ES-I3 (cell line): ENCODE results near the gene NR2F1.

Source experiments
- H3K36me3 ChIP-seq: 2 replicates; pipeline ENCODE4 v1.6.1; 2013; ENCODE audit warnings: mild to moderate bottlenecking, low read length, control low read depth, moderate library complexity; ENCODE audit not compliant: insufficient read depth
- H3K4me1 ChIP-seq: 2 replicates; pipeline ENCODE4 v1.6.1; 2013; ENCODE audit warnings: mild to moderate bottlenecking, control low read depth, low read length; ENCODE audit not compliant: insufficient read depth
- H3K9ac ChIP-seq: 2 replicates; pipeline ENCODE4 v1.6.1; 2013; ENCODE audit warnings: low read depth, mild to moderate bottlenecking, low read length, moderate library complexity
- H3K9me3 ChIP-seq: 2 replicates; pipeline ENCODE4 v1.6.1; 2013; ENCODE audit warnings: mild to moderate bottlenecking, low read length, moderate library complexity; ENCODE audit not compliant: control insufficient read depth, insufficient read depth

NR2F1 gene

GRCh38 chr5:93591323-93591945 lies 8.4 kb downstream of the NR2F1 start:
- H3K9me3 ChIP-seq = 0 out of 2 replicates have a peak, but pooled peaks cover 2% of the 10 kb centered on the region
- no peaks in the 10 kb centered on the region for H3K36me3 ChIP-seq
- H3K9ac ChIP-seq = no peak overlapping the region
- H3K4me1 ChIP-seq = no peaks in the 10 kb centered on the region; the same call in 1 of the 2 replicates

DNA sequence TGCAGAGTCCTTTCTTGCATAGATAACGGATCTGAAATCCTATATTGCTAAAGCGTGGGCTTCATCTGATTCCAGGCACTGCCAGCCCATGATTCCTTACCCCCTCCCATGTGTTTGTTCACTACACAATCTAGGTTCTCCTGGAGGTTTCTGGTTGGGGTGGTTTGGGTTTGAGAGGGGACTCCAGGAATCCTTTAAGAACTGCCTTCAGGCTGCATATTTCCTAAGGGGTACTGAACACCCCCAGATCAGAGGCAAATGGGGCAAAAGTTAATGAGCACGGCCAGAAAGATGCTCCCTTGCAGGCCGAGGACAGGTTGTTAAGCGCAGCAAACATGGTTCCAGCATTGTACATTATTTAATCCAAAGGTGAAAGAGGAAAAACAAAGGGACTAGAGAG lies 9.9 kb downstream of the NR2F1 start:
- Histone ChIP-seq H3K4me1 (no peaks in the 10 kb centered on the region; the same call in 1 of the 2 replicates), H3K36me3 (no peaks in the 10 kb centered on the region), H3K9me3 (0 out of 2 replicates have a peak, but pooled peaks cover 2% of the 10 kb centered on the region), H3K9ac (no peak overlapping the region)

DNA sequence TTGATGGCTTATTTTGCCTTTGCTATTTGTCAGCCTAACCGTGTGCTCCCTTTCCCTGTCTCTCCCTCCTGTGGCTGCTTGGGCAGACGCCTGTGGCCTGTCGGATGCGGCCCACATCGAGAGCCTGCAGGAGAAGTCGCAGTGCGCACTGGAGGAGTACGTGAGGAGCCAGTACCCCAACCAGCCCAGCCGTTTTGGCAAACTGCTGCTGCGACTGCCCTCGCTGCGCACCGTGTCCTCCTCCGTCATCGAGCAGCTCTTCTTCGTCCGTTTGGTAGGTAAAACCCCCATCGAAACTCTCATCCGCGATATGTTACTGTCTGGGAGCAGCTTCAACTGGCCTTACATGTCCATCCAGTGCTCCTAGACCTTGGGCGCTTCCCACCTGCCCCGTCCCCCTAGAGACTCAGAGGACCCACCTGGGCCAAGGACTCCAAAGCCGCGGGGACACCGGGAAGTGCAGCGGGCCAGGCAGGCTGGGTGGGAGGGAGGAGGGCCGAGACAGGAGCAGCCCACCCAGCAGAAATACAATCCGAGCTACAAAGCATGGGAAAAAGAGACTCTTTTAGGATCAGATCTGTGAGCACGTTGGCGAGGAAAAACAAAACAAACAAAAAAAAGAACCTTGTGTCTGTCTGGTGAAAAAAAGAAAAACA lies 10.6 kb downstream of the NR2F1 start:
- Histone ChIP-seq H3K36me3 (no peaks in the 10 kb centered on the region), H3K9ac (no peak overlapping the region), H3K4me1 (no peaks in the 10 kb centered on the region; the same call in 1 of the 2 replicates), H3K9me3 (0 out of 2 replicates have a peak, but pooled peaks cover 2% of the 10 kb centered on the region)

DNA sequence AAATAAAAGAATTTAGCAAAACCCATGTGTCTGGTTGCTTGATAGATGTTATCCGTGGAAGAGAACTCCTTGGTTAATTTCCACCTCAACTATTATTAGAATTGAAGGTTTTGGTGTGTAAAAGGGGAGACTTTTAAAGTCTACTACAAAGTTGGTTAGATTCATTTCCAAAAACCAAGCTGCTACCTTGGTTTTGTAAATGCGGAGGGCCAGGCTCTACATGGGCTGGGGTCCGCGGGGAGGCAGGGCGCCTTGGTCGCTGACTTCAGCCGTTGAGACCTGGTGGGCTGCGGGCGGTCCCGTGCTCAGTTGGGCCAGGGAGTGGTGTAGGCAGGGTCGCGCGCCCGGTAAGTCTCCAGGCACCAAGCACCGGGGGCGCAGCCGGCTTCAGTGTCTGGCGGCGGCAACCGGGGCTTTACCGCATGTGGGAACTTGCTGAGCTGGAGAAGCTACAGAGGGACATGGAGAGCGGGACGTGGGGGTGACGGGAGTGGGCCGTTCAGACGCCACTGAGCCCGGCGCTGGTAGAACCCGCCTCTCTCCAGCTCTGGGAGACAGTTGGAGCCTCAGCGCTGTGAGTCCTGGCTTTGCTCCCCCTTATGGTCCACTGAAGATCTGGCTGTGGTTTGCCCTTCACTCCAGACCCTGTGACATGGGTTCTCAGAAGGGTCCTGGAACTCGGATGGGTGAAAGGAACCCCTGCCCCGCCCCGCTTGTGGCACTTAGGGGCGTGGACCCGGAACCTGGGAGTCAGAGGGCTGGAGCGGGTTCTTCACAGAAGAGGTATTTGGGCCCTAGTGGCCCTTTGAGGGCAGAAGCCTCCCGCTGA lies 11.8 kb downstream of the NR2F1 start:
- Histone ChIP-seq H3K9me3 (no peaks in the 10 kb centered on the region), H3K36me3 (no peaks in the 10 kb centered on the region), H3K9ac (peak overlapping the region; percentile 31; the same call in 1 of the 2 replicates), H3K4me1 (no peaks in the 10 kb centered on the region; the same call in 1 of the 2 replicates)

GRCh38 chr5:93595420-93596147 lies 12.6 kb downstream of the NR2F1 start:
- peak overlapping the region; percentile 31; the same call in 1 of the 2 replicates for H3K9ac ChIP-seq
- no peaks in the 10 kb centered on the region for H3K36me3 ChIP-seq
- H3K9me3 ChIP-seq = no peaks in the 10 kb centered on the region
- no peaks in the 10 kb centered on the region; the same call in 1 of the 2 replicates for H3K4me1 ChIP-seq

- Histone ChIP-seq H3K9me3 (no peaks in the 10 kb centered on the region), H3K4me1 (no peaks in the 10 kb centered on the region; the same call in none of the 2 replicates), H3K36me3 (no peaks in the 10 kb centered on the region)
Measured at GRCh38 chr5:93596310-93596675, 13.3 kb downstream of the NR2F1 start.

GRCh38 chr5:93596676-93597490 lies 13.9 kb downstream of the NR2F1 start:
- H3K9ac ChIP-seq = peak overlapping the region; percentile 31; the same call in 1 of the 2 replicates
- H3K4me1 ChIP-seq = no peaks in the 10 kb centered on the region; the same call in none of the 2 replicates
- H3K9me3 ChIP-seq = no peaks in the 10 kb centered on the region

More at GRCh38 chr5:93596310-93596675, 13.3 kb downstream of the NR2F1 start:
- H3K9ac ChIP-seq = peak overlapping the region; percentile 31; the same call in 1 of the 2 replicates

DNA sequence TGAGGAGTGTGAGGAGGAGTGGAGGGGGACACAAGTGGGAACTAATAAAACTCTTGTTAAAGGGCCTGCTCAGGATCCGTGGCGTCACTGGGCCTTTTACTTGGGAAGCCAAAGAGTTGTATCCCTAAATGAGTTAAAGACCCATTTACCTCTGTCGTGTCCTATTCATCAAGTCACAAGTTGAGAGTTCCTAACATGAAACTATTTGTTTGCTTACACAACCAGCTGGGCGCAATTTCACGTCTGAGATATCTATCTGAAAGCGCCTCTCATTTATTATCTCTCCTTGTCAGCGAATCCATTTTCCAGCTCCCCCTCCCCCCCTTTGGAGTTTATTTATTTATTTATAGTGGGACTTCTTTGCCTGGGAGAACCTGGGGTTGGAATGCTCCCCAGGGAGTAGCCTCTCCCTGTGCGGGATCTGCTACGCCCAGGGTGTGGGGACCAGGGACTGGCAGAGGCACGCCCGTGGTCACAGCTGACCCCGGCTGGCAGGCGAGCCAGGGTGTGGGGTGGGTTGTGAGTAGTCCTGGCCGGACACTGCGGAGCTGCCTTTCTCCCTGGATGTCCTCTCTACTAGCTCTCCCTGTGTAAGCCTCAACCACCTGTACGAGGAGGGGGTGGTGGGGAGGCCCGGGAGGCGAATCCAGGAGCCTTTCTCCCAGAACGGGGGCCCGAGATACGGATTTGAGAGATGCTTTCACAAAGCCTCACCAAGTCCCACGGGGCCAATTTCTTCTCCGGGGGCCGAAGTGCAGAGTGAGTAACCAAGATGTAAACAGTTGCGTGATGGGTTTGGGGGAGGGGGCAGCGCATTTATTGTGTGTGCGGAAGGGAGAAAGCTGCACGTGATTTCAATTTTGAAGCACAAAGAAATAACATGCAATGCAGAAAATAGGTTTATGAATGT lies 15.3 kb downstream of the NR2F1 start:
- no peaks in the 10 kb centered on the region for H3K9me3 ChIP-seq
- no peak overlapping the region for H3K9ac ChIP-seq
- H3K36me3 ChIP-seq = no peaks in the 10 kb centered on the region
- H3K4me1 ChIP-seq = no peaks in the 10 kb centered on the region; the same call in none of the 2 replicates

More at GRCh38 chr5:93596676-93597490, 13.9 kb downstream of the NR2F1 start:
- no peaks in the 10 kb centered on the region for H3K36me3 ChIP-seq

GRCh38 chr5:93599001-93599379 lies 16.0 kb downstream of the NR2F1 start:
- Histone ChIP-seq H3K4me1 (no peaks in the 10 kb centered on the region; the same call in none of the 2 replicates), H3K9ac (no peak overlapping the region), H3K36me3 (no peaks in the 10 kb centered on the region), H3K9me3 (peaks cover 5% of the 10 kb centered on the region; the same call in 1 of the 2 replicates)

DNA sequence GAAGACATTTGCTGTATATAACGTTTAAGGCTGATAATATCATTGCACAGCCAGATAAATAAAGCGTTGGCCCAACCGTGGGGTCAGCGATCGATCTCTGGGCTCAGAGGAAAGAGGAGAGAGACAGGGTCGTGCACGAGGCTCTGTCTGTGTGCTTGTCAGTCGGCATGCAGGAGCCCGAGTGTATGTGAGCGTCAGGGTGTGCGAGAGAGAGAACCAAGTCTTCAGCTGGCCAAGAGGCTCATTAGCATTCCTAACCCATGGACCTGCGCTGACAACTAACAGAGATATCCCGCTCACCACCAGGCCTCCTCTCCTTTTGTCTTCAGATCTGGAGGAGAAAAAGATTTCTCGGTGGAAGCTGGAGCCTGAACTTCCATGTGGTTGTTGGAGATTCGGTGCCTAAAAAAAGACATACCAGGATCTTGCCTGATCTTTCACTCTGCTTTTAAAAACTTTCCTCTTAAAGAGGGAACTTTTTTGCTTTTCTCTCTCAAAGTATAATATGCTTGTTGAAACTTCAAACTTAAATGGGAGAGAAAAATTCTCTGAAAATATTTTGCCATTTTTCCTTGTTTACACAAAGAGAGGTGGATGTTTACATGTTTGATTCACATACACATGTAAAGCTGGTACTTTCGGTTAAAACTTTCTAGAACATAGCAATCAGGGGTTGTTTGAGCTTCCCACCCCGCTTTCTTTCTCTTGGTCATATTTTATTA lies 16.5 kb downstream of the NR2F1 start:
- Histone ChIP-seq H3K36me3 (no peaks in the 10 kb centered on the region), H3K9ac (no peak overlapping the region), H3K9me3 (peaks cover 5% of the 10 kb centered on the region; the same call in 1 of the 2 replicates), H3K4me1 (no peaks in the 10 kb centered on the region; the same call in none of the 2 replicates)

DNA sequence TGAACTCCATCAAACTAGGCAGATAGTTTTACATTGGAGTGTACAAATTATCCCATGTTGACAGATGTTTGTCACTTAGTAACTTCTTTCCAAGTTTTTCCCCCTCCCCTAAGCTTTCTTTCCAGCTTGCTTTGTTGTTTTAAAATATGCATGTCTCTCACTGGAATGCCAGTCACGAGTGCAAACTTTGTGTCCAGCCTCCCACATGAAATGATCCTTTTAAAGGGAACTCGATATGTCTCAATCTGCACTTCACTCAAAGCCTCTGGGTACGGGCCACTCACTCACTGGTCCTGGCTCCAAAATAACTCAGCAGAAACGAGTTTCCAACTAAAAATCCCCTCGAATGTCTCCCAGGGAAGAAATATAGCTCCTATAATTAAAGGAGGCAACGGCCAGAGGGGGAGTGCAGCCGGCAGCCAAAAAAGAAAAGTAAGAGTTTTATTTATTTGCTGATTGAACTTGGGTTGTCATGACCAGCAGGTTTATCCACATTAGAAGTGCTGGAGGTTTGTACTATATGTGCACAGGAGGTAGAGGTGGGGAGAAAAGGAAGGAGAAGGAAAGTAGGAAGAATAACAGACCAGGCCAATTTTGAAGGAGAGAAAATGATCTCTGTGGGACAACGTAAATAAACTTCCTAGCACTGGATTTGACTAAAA lies 17.5 kb downstream of the NR2F1 start:
- H3K4me1 ChIP-seq = no peaks in the 10 kb centered on the region; the same call in none of the 2 replicates
- no peak overlapping the region for H3K9ac ChIP-seq
- H3K9me3 ChIP-seq = peaks cover 5% of the 10 kb centered on the region; the same call in 1 of the 2 replicates
- no peaks in the 10 kb centered on the region for H3K36me3 ChIP-seq
